Endothelial cell of umbilical vein (primary cell): ENCODE data around the gene IQCB1. TPM values are rescaled to one million over a fixed set of nuclear protein-coding genes. Genes with fewer than 3 reads are reported as not detected.

Experiments
- BruUV-seq: library from RNA; stranded (reverse); fragments of 400-500 nt; replicated peaks from 2 replicates; lab custom pipeline; 2021; lab: Mats Ljungman, UMichigan
- CTCF ChIA-PET: fragments of 300-600, 350-600 bp; sonication (Branson Sonifier 250); formaldehyde crosslinking; loops from one replicate; lab custom pipeline; 2021; ENCODE audit warnings: antibody characterized with exemption, inconsistent platforms; lab: Charles Lee
- POLR2A ChIA-PET: fragments of 300-600, 350-600 bp; sonication (Branson Sonifier 250); formaldehyde crosslinking; loops from one replicate; lab custom pipeline; 2021; ENCODE audit warnings: antibody characterized with exemption, inconsistent platforms; lab: Charles Lee
- DNase-seq: peaks from one replicate; pipeline ENCODE4 v3.0.0-alpha.2; 2011; ENCODE audit warnings: low read depth, low spot score
- FAIRE-seq: peaks from 2 replicates; lab custom pipeline; 2011; peaks lifted over from hg19 to GRCh38; lab: Jason Lieb, UNC
- H2AFZ ChIP-seq: 2 replicates; pipeline ENCODE4 v1.6.0; 2012; ENCODE audit warnings: low read depth, low read length, control low read depth, inconsistent platforms
- H3K27ac ChIP-seq: 2 replicates; pipeline ENCODE4 v1.5.1; 2011; ENCODE audit warnings: low read depth, mild to moderate bottlenecking, control low read depth, low read length, moderate library complexity; ENCODE audit not compliant: insufficient read depth
- H3K27me3 ChIP-seq, 2 experiments: 2 replicates each; pipeline versions ENCODE4 v1.6.0 to v1.6.1; 2011; ENCODE audit warnings: low read length in 2 of 2, mixed read lengths in 1 of 2; ENCODE audit not compliant: control insufficient read depth in 2 of 2, insufficient read depth in 2 of 2
- H3K36me3 ChIP-seq, 2 experiments: 2 replicates in 1 of 2; 3 replicates in 1 of 2; pipeline ENCODE4 v1.5.1; 2011; ENCODE audit warnings: low read length in 2 of 2, mild to moderate bottlenecking in 1 of 2, moderate library complexity in 1 of 2; ENCODE audit not compliant: control insufficient read depth in 2 of 2, insufficient read depth in 2 of 2; ENCODE audit errors: extremely low read depth in 1 of 2
- H3K4me1 ChIP-seq: 3 replicates; pipeline ENCODE4 v1.5.1; 2011; ENCODE audit warnings: mild to moderate bottlenecking, low read length; ENCODE audit not compliant: control insufficient read depth, insufficient read depth; ENCODE audit errors: extremely low read depth
- H3K4me2 ChIP-seq: 2 replicates; pipeline ENCODE4 v1.6.1; 2011; ENCODE audit warnings: low read length, control low read depth, mixed read lengths; ENCODE audit not compliant: insufficient read depth
- H3K4me3 ChIP-seq, 3 experiments: fragments of 200-600 bp in 1 of 3; sonication (generic), shearing (Covaris generic) in 1 of 3; replicated peaks in 1 of 3; 2 replicates each; pipeline ENCODE4 v1.5.1; 2011 to 2016; ENCODE audit warnings: control low read depth in 3 of 3, low read length in 3 of 3, mild to moderate bottlenecking in 2 of 3, inconsistent platforms in 1 of 3, low read depth in 1 of 3, moderate library complexity in 1 of 3; ENCODE audit not compliant: insufficient read depth in 1 of 3
- H3K79me2 ChIP-seq: 2 replicates; pipeline ENCODE4 v1.6.0; 2012; ENCODE audit warnings: low read length, inconsistent platforms; ENCODE audit not compliant: control insufficient read depth, insufficient read depth
- H3K9ac ChIP-seq: replicated peaks from 2 replicates; pipeline ENCODE3; 2011; ENCODE audit warnings: low read length, control low read depth; ENCODE audit not compliant: insufficient read depth; ENCODE audit errors: extremely low read depth
- H3K9me1 ChIP-seq: replicated peaks from 3 replicates; pipeline ENCODE4 v1.6.0; 2011; ENCODE audit warnings: mild to moderate bottlenecking, low read length; ENCODE audit not compliant: control insufficient read depth, insufficient read depth; ENCODE audit errors: extremely low read depth
- H3K9me3 ChIP-seq: replicated peaks from 2 replicates; pipeline ENCODE4 v1.5.1; 2012; ENCODE audit warnings: low read length, inconsistent platforms; ENCODE audit not compliant: control insufficient read depth, insufficient read depth
- H4K20me1 ChIP-seq: replicated peaks from 2 replicates; pipeline ENCODE3; 2011; ENCODE audit warnings: mild to moderate bottlenecking, low read length; ENCODE audit not compliant: control insufficient read depth, insufficient read depth; ENCODE audit errors: extremely low read depth
- EZH2 ChIP-seq: IDR thresholded peaks from 2 replicates; pipeline ENCODE4 v1.6.1; 2012; ENCODE audit warnings: borderline replicate concordance, low read depth, mild to moderate bottlenecking, moderate library complexity, low read length, inconsistent platforms; ENCODE audit not compliant: severe bottlenecking
- FOS ChIP-seq: IDR thresholded peaks from 2 replicates; pipeline ENCODE4 v1.6.1; 2011; ENCODE audit warnings: mild to moderate bottlenecking, low read length, moderate library complexity, borderline replicate concordance; ENCODE audit not compliant: insufficient read depth
- JUN ChIP-seq: IDR thresholded peaks from 2 replicates; pipeline ENCODE4 v1.6.1; 2011; ENCODE audit warnings: borderline replicate concordance, low read depth; ENCODE audit not compliant: insufficient read length, insufficient read depth
- POLR2A ChIP-seq: IDR thresholded peaks from 2 replicates; pipeline ENCODE4 v1.6.1; 2012; ENCODE audit warnings: low read depth, mild to moderate bottlenecking, control low read depth, low read length
- POLR2AphosphoS5 ChIP-seq: IDR thresholded peaks from 2 replicates; pipeline ENCODE4 v1.6.1; 2012; ENCODE audit warnings: low read depth, mild to moderate bottlenecking, control low read depth, low read length, moderate library complexity; ENCODE audit not compliant: insufficient read depth
- dilution Hi-C: fragments of 300-500 bp; cut with MboI; formaldehyde crosslinking; loops from one replicate; pipeline ENCODE4 v1.15.0; 2019; ENCODE audit warnings: low sequenced_read_pairs; ENCODE audit not compliant: extremely low pct_ligation_motif_present
- intact Hi-C: fragments of 100-400 bp; cut with micrococcal nuclease; formaldehyde crosslinking; loops from one replicate; pipeline ENCODE4 v1.10.0; 2022
- polyA plus RNA-seq, 4 experiments: library from polyadenylated mRNA; depleted of rRNA in 3 of 4; stranded (reverse) in 3 of 4; unstranded in 1 of 4; fragments of >200 nt; gene quantifications; 2 replicates each; pipeline versions ENCODE4 v1.2.1 to v1.2.3, GENCODE V29; 2011 to 2012; ENCODE audit warnings: missing spikeins in 1 of 4
- total RNA-seq: library from RNA; stranded (reverse); gene quantifications from 2 replicates; pipeline ENCODE4 v1.2.3, GENCODE V29; 2021
- TF ChIP-seq, protein P1 (sequence below), 2 donors: IDR thresholded peaks; 1 replicate in 1 of 2; 2 replicates in 1 of 2; pipeline ENCODE4 v1.5.1; 2011; ENCODE audit warnings: low read length in 2 of 2, mild to moderate bottlenecking in 2 of 2, moderate library complexity in 2 of 2, control low read depth in 1 of 2, inconsistent platforms in 1 of 2, low read depth in 1 of 2; ENCODE audit not compliant: insufficient read depth in 1 of 2; ENCODE audit errors: extremely low read depth in 1 of 2

The IQCB1 gene
- total and polyA plus RNA-seq, 2 donors (not counting 3 experiments of a cell fraction or from before 2014, with no cell fraction given), result 9.9 to 22.0 TPM

- TSS peak; percentile 63 for BruUV-seq
- POLR2A ChIA-PET, result interaction anchor here (0.7 to 1.0 kb wide), 3 partner anchors 13 to 634 kb away, joined by 3 to 4 read pairs (median 3); partner anchors contain the start of genes FAM162A and MIX23
- FAIRE-seq (peak; percentile 94), DNase-seq (peak; percentile 99)
- peak within 1 kb of the TSS; percentile 69 for H2AFZ ChIP-seq
- no peaks in the 10 kb centered on the region for H3K9me3 ChIP-seq
- intact Hi-C loops (loop anchor here (1.0 to 5.0 kb wide), 3 partner anchors 86 to 248 kb away; partner anchors contain the start of genes EAF2 and IQCB1), dilution Hi-C loops (no loop called here)
- H3K4me1 ChIP-seq, result peaks cover 20% of the 10 kb centered on the region
- H3K36me3 ChIP-seq, result no peaks in the 10 kb centered on the region
- no peaks in the 10 kb centered on the region for H4K20me1 ChIP-seq
- CTCF ChIA-PET, result no interaction called here
- peaks cover 5 to 17% of the 10 kb centered on the region in 2 experiments for H3K27me3 ChIP-seq
- peak within 1 kb of the TSS; percentile 82 for H3K9ac ChIP-seq
- H3K4me3 ChIP-seq, result peak within 1 kb of the TSS; percentile 49 to 84 (median 64)
- no peaks in the 10 kb centered on the region for H3K9me1 ChIP-seq
- TF ChIP-seq POLR2AphosphoS5, result peak; percentile 72
- TF ChIP-seq POLR2A, result peak; percentile 96
- no peak for TF ChIP-seq EZH2
- no peak for TF ChIP-seq FOS
- TF ChIP-seq JUN, result no peak
- TF ChIP-seq, protein P1, sequence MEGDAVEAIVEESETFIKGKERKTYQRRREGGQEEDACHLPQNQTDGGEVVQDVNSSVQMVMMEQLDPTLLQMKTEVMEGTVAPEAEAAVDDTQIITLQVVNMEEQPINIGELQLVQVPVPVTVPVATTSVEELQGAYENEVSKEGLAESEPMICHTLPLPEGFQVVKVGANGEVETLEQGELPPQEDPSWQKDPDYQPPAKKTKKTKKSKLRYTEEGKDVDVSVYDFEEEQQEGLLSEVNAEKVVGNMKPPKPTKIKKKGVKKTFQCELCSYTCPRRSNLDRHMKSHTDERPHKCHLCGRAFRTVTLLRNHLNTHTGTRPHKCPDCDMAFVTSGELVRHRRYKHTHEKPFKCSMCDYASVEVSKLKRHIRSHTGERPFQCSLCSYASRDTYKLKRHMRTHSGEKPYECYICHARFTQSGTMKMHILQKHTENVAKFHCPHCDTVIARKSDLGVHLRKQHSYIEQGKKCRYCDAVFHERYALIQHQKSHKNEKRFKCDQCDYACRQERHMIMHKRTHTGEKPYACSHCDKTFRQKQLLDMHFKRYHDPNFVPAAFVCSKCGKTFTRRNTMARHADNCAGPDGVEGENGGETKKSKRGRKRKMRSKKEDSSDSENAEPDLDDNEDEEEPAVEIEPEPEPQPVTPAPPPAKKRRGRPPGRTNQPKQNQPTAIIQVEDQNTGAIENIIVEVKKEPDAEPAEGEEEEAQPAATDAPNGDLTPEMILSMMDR (IDR thresholded peaks at IDR 0.05; ENCODE audit: extremely low read depth in 1 of 2, insufficient read depth in 1 of 2, low read depth in 1 of 2, low read length in 2 of 2), result no peak
- H3K27ac ChIP-seq, result peak within 1 kb of the TSS; percentile 74
- peak within 1 kb of the TSS; percentile 95 for H3K4me2 ChIP-seq
- H3K79me2 ChIP-seq, result peaks cover 30% of the 10 kb centered on the region
These were observed 85.4 kb downstream of the IQCB1 start, which contains the start of gene GOLGB1 for GRCh38 chr3:121749276-121750086. GOLGB1 (minus strand) TSS chr3:121749741; CDS start chr3:121730971, 18,770 bp downstream.
